ENCODE measurements around the gene ATP1A1. TPM values are rescaled to one million over a fixed set of nuclear protein-coding genes. Genes with fewer than 3 reads are reported as not detected.

ATP1A1 gene
- total RNA-seq, 2 experiments from 2014 or later, result 74.4 to 186 TPM

DNA sequence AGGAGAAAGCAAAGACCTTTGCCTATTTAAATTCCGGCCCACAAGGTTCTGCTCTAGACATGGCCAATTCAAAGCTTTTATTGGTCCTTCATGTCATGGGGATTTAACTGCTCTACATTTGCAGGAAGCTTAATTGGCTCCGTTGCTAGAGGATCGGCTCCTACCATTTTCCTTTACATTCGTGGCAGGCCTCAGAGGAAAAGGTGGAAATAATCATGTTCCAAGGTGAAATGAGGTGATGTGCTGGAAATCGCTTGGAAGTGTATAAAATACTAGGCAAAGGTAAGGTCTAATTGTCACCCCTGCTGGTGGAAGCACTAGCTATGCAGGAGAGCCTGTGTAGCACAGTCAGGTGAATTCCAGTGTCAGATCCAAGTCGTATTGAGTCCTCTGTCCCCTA lies 55.5 kb downstream of the ATP1A1 start:
- Histone ChIP-seq H3K4me2 (ENCODE audit: low read length) (no peak overlapping the region), H3K9me2 (ENCODE audit: insufficient read depth, low read length) (no peaks in the 10 kb centered on the region), H3K27ac (ENCODE audit: low read depth, low read length, poor library complexity, severe bottlenecking) (no peak overlapping the region), H4K20me1 (ENCODE audit: insufficient read depth, low read length) (no peaks in the 10 kb centered on the region), H3K79me2 (ENCODE audit: insufficient read depth, low read depth, low read length) (no peaks in the 10 kb centered on the region), H3K36me3 (ENCODE audit: insufficient read depth, low read length) (no peaks in the 10 kb centered on the region), H3K4me3 (ENCODE audit: low read depth, low read length, poor library complexity, severe bottlenecking) (no peak overlapping the region), H2AFZ (ENCODE audit: low read length) (no peak overlapping the region), H3K9me3 (ENCODE audit: low read length) (no peaks in the 10 kb centered on the region), H3K4me1 (ENCODE audit: insufficient read depth, low read length, poor library complexity, severe bottlenecking) (no peaks in the 10 kb centered on the region)
- ChIA-PET CTCF (ENCODE audit: unreplicated experiment) (no interaction called here), POLR2A (interaction anchor here (1.0 kb wide), 1 partner anchor 11 kb away, joined by 3 read pairs; no protein-coding TSS in a partner anchor)
- no peak for DNase-seq (ENCODE audit: low spot score)
- TF ChIP-seq EZH2phosphoT487 (IDR thresholded peaks at IDR 0.05; ENCODE audit: borderline replicate concordance, low read depth, low read length), result no peak
- TF ChIP-seq, protein P1, sequence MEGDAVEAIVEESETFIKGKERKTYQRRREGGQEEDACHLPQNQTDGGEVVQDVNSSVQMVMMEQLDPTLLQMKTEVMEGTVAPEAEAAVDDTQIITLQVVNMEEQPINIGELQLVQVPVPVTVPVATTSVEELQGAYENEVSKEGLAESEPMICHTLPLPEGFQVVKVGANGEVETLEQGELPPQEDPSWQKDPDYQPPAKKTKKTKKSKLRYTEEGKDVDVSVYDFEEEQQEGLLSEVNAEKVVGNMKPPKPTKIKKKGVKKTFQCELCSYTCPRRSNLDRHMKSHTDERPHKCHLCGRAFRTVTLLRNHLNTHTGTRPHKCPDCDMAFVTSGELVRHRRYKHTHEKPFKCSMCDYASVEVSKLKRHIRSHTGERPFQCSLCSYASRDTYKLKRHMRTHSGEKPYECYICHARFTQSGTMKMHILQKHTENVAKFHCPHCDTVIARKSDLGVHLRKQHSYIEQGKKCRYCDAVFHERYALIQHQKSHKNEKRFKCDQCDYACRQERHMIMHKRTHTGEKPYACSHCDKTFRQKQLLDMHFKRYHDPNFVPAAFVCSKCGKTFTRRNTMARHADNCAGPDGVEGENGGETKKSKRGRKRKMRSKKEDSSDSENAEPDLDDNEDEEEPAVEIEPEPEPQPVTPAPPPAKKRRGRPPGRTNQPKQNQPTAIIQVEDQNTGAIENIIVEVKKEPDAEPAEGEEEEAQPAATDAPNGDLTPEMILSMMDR (conservative IDR thresholded peaks at IDR 0.05; ENCODE audit: low read length), result no peak
- intact Hi-C loops (cut with micrococcal nuclease; ENCODE audit: unreplicated experiment), result no loop called here
- BruUV-seq (replicated peaks), result no TSS peak

DNA sequence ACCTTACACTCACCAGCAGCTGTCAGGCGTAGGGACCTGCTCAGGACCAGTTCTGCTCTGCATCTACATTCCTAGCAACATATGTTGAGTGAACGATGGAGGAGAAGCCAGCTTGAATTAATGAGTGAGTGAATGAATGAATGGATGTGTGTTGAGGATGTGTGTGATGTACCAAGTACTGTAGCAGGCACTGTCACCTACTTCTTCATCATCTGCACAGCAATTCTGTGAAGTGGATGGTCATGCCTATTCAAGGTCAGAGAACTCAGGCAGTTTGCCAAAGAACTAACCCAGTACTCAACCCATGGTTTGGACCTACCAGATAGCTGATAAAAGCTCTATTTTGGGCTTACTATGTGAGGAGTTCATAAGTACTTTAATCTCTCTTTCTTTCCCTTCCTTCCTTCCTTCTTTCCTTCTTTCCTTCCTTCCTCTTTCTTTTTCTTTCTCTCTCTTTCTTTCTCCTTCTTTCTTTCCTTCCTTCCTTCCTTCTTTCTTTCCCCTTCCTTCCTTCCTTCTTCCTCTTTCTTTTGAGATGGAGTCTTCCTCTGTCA lies 56.9 kb downstream of the ATP1A1 start:
- POLR2A ChIA-PET, result interaction anchor here (0.7 to 1.0 kb wide), 2 partner anchors 12 to 20 kb away, joined by 3 read pairs; no protein-coding TSS in a partner anchor
- H3K4me2 ChIP-seq (ENCODE audit: low read length), result no peak overlapping the region
- no peaks in the 10 kb centered on the region for H3K9me3 ChIP-seq (ENCODE audit: low read length)
- no peaks in the 10 kb centered on the region for H3K9me2 ChIP-seq (ENCODE audit: insufficient read depth, low read length)
- intact Hi-C loops (cut with micrococcal nuclease; ENCODE audit: unreplicated experiment), result no loop called here
- no peaks in the 10 kb centered on the region for H3K36me3 ChIP-seq (ENCODE audit: insufficient read depth, low read length)
- H3K27ac ChIP-seq (ENCODE audit: low read depth, low read length, poor library complexity, severe bottlenecking), result no peak overlapping the region
- no peak for DNase-seq (ENCODE audit: low spot score)
- H3K4me1 ChIP-seq (ENCODE audit: insufficient read depth, low read length, poor library complexity, severe bottlenecking), result no peaks in the 10 kb centered on the region
- CTCF ChIA-PET (ENCODE audit: unreplicated experiment), result no interaction called here
- no peak overlapping the region for H2AFZ ChIP-seq (ENCODE audit: low read length)
- BruUV-seq (replicated peaks), result no TSS peak
- H4K20me1 ChIP-seq (ENCODE audit: insufficient read depth, low read length), result no peaks in the 10 kb centered on the region
- H3K4me3 ChIP-seq (ENCODE audit: low read depth, low read length, poor library complexity, severe bottlenecking), result no peak overlapping the region
- no peak for TF ChIP-seq EZH2phosphoT487 (IDR thresholded peaks at IDR 0.05; ENCODE audit: borderline replicate concordance, low read depth, low read length)
- TF ChIP-seq, protein P1 (conservative IDR thresholded peaks at IDR 0.05; ENCODE audit: low read length), result no peak
- H3K79me2 ChIP-seq (ENCODE audit: insufficient read depth, low read depth, low read length), result no peaks in the 10 kb centered on the region

DNA sequence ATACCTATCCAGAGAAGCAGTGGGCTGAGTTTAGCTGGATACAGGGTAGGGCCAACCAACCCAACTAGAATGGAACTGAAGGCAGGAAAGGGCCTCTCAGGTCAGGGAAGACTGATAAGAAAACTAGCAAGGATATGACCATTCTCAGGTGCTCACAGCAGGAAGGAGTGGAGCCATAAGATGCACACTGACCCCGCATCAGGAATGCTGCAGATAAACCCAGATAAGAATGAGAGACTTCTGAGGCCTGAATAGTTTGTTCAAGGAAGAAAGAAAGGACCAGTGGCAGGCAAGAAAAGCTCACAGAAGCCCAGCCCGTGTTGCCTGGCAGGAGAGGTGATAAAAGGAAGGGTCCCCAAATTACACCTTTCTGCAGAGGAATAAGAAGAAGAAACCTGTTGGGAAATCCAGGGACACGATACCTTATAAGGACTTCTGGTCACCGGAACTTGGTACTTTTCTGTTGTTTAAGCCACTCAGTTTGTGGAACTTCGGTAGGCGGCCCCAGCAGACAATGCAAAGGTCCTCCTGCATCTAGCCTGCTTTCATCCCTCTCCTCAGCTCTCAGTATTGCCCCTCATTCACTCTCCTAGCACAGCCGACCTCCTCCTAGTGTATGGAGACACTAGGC lies 58.9 kb downstream of the ATP1A1 start:
- Histone ChIP-seq H3K4me3 (ENCODE audit: low read depth, low read length, poor library complexity, severe bottlenecking) (no peak overlapping the region), H4K20me1 (ENCODE audit: insufficient read depth, low read length) (no peaks in the 10 kb centered on the region), H2AFZ (ENCODE audit: low read length) (no peak overlapping the region), H3K27ac (ENCODE audit: low read depth, low read length, poor library complexity, severe bottlenecking) (no peak overlapping the region), H3K79me2 (ENCODE audit: insufficient read depth, low read depth, low read length) (no peaks in the 10 kb centered on the region), H3K9me3 (ENCODE audit: low read length) (no peaks in the 10 kb centered on the region), H3K4me1 (ENCODE audit: insufficient read depth, low read length, poor library complexity, severe bottlenecking) (no peaks in the 10 kb centered on the region), H3K4me2 (ENCODE audit: low read length) (no peak overlapping the region), H3K9me2 (ENCODE audit: insufficient read depth, low read length) (no peaks in the 10 kb centered on the region), H3K36me3 (ENCODE audit: insufficient read depth, low read length) (no peaks in the 10 kb centered on the region)
- TF ChIP-seq EZH2phosphoT487 (IDR thresholded peaks at IDR 0.05; ENCODE audit: borderline replicate concordance, low read depth, low read length), result no peak
- TF ChIP-seq, protein P1 (conservative IDR thresholded peaks at IDR 0.05; ENCODE audit: low read length), result no peak
- no TSS peak for BruUV-seq (replicated peaks)
- POLR2A ChIA-PET, result no interaction called here
- DNase-seq (ENCODE audit: low spot score), result no peak
- intact Hi-C loops (cut with micrococcal nuclease; ENCODE audit: unreplicated experiment), result no loop called here
- CTCF ChIA-PET (ENCODE audit: unreplicated experiment), result no interaction called here

Data from OCI-LY7 (cell line).